Astrocyte (in vitro differentiated cells and primary cell): ENCODE results near the gene CXorf38.

Source experiments
- CTCF ChIP-seq: IDR thresholded peaks from 2 replicates; pipeline ENCODE4 v1.5.1; 2011; ENCODE audit warnings: low read depth, mild to moderate bottlenecking, inconsistent platforms, low read length, moderate library complexity; ENCODE audit not compliant: insufficient read depth
- EZH2 ChIP-seq: IDR thresholded peaks from 2 replicates; pipeline ENCODE4 v1.6.1; 2012; ENCODE audit warnings: mild to moderate bottlenecking, low read length, inconsistent platforms; ENCODE audit not compliant: insufficient read depth

- no peak for TF ChIP-seq CTCF
- TF ChIP-seq EZH2 = no peak
Measured at GRCh38 chrX:40660381-40660780, 13.0 kb upstream of the CXorf38 start.
